GM23338 (cell line): ENCODE measurements around the gene RASGRP1.

ENCODE experiments used
- EZH2 ChIP-seq: fragments of 200-600 bp; sonication (generic); IDR thresholded peaks from one replicate; pipeline ENCODE4 v1.8.0; 2017; ENCODE audit warnings: antibody characterized with exemption, mild to moderate bottlenecking, low read depth; ENCODE audit not compliant: unreplicated experiment
- EZH2phosphoT487 ChIP-seq: fragments of 200-600 bp; sonication (generic); IDR thresholded peaks from one replicate; pipeline ENCODE4 v1.8.1; 2018; ENCODE audit warnings: antibody characterized with exemption; ENCODE audit not compliant: unreplicated experiment
- POLR2AphosphoS5 ChIP-seq: IDR thresholded peaks from 2 replicates; pipeline ENCODE4 v1.6.1; 2016; ENCODE audit warnings: antibody characterized with exemption, low read depth
- TF ChIP-seq, protein P1 (sequence below), 2 experiments: fragments of 200-600 bp in 1 of 2; sonication (generic) in 1 of 2; conservative IDR thresholded peaks; 2 replicates each; pipeline versions ENCODE4 v1.5.1 to v1.6.1; 2016 to 2017; ENCODE audit warnings: antibody characterized with exemption in 2 of 2, low read depth in 2 of 2, mild to moderate bottlenecking in 2 of 2, moderate library complexity in 1 of 2
- TF ChIP-seq, protein P2 (sequence below): IDR thresholded peaks from 2 replicates; pipeline ENCODE4 v1.6.1; 2016; ENCODE audit warnings: antibody characterized with exemption

DNA sequence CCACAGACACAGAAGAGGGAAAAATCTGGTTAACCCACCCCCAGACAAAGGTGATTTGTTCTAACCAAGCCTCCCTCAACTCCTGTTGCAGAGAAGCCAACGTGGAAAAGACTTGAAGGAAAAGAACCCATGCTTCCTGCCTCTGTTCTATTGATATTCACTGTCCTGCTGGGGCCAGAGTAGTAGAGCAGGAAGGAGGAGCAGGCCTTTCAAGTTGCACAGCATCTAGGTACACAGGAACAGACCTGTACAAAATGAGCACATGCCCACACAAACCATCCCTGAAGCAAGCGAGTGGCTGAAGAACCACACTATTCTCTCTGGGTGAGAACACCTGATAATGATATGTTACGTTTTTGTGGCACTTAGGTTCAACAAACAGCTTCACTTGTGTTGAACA is 29.9 kb downstream of the RASGRP1 start:
- TF ChIP-seq, protein P1, sequence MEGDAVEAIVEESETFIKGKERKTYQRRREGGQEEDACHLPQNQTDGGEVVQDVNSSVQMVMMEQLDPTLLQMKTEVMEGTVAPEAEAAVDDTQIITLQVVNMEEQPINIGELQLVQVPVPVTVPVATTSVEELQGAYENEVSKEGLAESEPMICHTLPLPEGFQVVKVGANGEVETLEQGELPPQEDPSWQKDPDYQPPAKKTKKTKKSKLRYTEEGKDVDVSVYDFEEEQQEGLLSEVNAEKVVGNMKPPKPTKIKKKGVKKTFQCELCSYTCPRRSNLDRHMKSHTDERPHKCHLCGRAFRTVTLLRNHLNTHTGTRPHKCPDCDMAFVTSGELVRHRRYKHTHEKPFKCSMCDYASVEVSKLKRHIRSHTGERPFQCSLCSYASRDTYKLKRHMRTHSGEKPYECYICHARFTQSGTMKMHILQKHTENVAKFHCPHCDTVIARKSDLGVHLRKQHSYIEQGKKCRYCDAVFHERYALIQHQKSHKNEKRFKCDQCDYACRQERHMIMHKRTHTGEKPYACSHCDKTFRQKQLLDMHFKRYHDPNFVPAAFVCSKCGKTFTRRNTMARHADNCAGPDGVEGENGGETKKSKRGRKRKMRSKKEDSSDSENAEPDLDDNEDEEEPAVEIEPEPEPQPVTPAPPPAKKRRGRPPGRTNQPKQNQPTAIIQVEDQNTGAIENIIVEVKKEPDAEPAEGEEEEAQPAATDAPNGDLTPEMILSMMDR (conservative IDR thresholded peaks at IDR 0.05; ENCODE audit: low read depth in 2 of 2), result no peak
- TF ChIP-seq POLR2AphosphoS5 (no peak), EZH2 (no peak), EZH2phosphoT487 (no peak)
- TF ChIP-seq, protein P2, sequence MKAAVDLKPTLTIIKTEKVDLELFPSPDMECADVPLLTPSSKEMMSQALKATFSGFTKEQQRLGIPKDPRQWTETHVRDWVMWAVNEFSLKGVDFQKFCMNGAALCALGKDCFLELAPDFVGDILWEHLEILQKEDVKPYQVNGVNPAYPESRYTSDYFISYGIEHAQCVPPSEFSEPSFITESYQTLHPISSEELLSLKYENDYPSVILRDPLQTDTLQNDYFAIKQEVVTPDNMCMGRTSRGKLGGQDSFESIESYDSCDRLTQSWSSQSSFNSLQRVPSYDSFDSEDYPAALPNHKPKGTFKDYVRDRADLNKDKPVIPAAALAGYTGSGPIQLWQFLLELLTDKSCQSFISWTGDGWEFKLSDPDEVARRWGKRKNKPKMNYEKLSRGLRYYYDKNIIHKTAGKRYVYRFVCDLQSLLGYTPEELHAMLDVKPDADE, result no peak
